A549 (cell line): ENCODE data around the gene AIG1. TPM values are rescaled to one million over a fixed set of nuclear protein-coding genes. Genes with fewer than 3 reads are reported as not detected.

Experiments used
- ATAC-seq, 2 experiments: fragments of 200-7000 bp in 1 of 2; fragments of >200 bp in 1 of 2; cut with Nextera tagmentation in 1 of 2; cut with Tn5 transposase in 1 of 2; 3 replicates each; pipeline versions ENCODE4 v1.8.0 to v1.9.1; 2018 to 2020; ENCODE audit warnings: mild to moderate bottlenecking in 1 of 2, moderate library complexity in 1 of 2
- CTCF ChIA-PET: fragments of 300-600 bp; sonication (Branson Sonifier 250); formaldehyde crosslinking; extraction: SDS; loops from one replicate; lab custom pipeline; 2021; ENCODE audit warnings: antibody characterized with exemption, inconsistent platforms; lab: Yijun Ruan, JAX
- POLR2A ChIA-PET: fragments of 350-600 bp; formaldehyde crosslinking; extraction: SDS; loops from one replicate; lab custom pipeline; 2021; ENCODE audit warnings: antibody characterized with exemption, inconsistent platforms; lab: Yijun Ruan, JAX
- DNase-seq, 2 experiments: peaks; one replicate each; pipeline versions ENCODE4 v3.0.0 to v3.0.0-alpha.2; 2011 to 2016; ENCODE audit warnings: low read depth in 1 of 2, low spot score in 1 of 2
- FAIRE-seq: peaks from 2 replicates; lab custom pipeline; 2011; peaks lifted over from hg19 to GRCh38; lab: Jason Lieb, UNC
- H3K27ac ChIP-seq, 2 experiments: fragments of >200 bp; sonication (Bioruptor Twin); formaldehyde crosslinking; 3 replicates each; pipeline ENCODE4 v1.5.1; 2016 to 2017
- H3K4me1 ChIP-seq: fragments of >200 bp; sonication (Bioruptor Twin); formaldehyde crosslinking; 3 replicates; pipeline ENCODE4 v1.6.1; 2016
- H3K4me2 ChIP-seq: fragments of >200 bp; sonication (Bioruptor Twin); formaldehyde crosslinking; 3 replicates; pipeline ENCODE4 v1.6.1; 2016
- H3K4me3 ChIP-seq: fragments of >200 bp; sonication (Bioruptor Twin); formaldehyde crosslinking; 3 replicates; pipeline ENCODE4 v1.5.1; 2016
- H3K9me3 ChIP-seq: fragments of >200 bp; sonication (Bioruptor Twin); formaldehyde crosslinking; 3 replicates; pipeline ENCODE4 v1.6.1; 2016
- BCL3 ChIP-seq: fragments of >200 bp; sonication (Bioruptor Twin); formaldehyde crosslinking; IDR thresholded peaks from 3 replicates; pipeline ENCODE4 v1.6.1; 2016
- EHMT2 ChIP-seq: fragments of 200-600 bp; sonication (generic); IDR thresholded peaks from 2 replicates; pipeline ENCODE4 v1.6.1; 2016; ENCODE audit warnings: antibody characterized with exemption, low read depth, mild to moderate bottlenecking, moderate library complexity
- ELK1 ChIP-seq: fragments of 150-350 bp; IDR thresholded peaks from 2 replicates; pipeline ENCODE4 v1.6.1; 2014; ENCODE audit warnings: low read depth, mild to moderate bottlenecking, low read length
- EP300 ChIP-seq, 2 experiments: fragments of >200 bp; sonication (Bioruptor Twin); formaldehyde crosslinking; IDR thresholded peaks; 2 replicates in 1 of 2; 3 replicates in 1 of 2; pipeline ENCODE4 v1.6.1; 2016 to 2017
- FOSB ChIP-seq: fragments of 250-450 bp; sonication (Bioruptor Pico); IDR thresholded peaks from 2 replicates; pipeline ENCODE4 v1.5.0; 2020; ENCODE audit warnings: mild to moderate bottlenecking, moderate library complexity
- FOXS1 ChIP-seq: fragments of 250-450 bp; sonication (Bioruptor Pico); IDR thresholded peaks from 2 replicates; pipeline ENCODE4 v1.5.0; 2020; ENCODE audit warnings: mild to moderate bottlenecking, moderate library complexity
- GATA3 ChIP-seq: IDR thresholded peaks from 2 replicates; pipeline ENCODE4 v1.6.1; 2012; ENCODE audit warnings: borderline replicate concordance
- HES2 ChIP-seq: fragments of >200 bp; sonication (Bioruptor Twin); formaldehyde crosslinking; IDR thresholded peaks from 2 replicates; pipeline ENCODE4 v1.6.1; 2016
- HMGXB4 ChIP-seq: fragments of 250-450 bp; sonication (Bioruptor Pico); IDR thresholded peaks from 2 replicates; pipeline ENCODE4 v1.5.0; 2021; ENCODE audit warnings: mild to moderate bottlenecking, moderate library complexity, borderline replicate concordance
- HOXA7 ChIP-seq: fragments of 250-450 bp; sonication (Bioruptor Pico); IDR thresholded peaks from 2 replicates; pipeline ENCODE4 v1.5.0; 2020; ENCODE audit warnings: mild to moderate bottlenecking, moderate library complexity
- JUN ChIP-seq, 2 experiments: fragments of >200 bp; sonication (Bioruptor Twin); formaldehyde crosslinking; IDR thresholded peaks; 2 replicates in 1 of 2; 3 replicates in 1 of 2; pipeline ENCODE4 v1.6.1; 2016 to 2017
- KDM1A ChIP-seq: fragments of 200-600 bp; sonication (generic); IDR thresholded peaks from 2 replicates; pipeline ENCODE4 v1.6.1; 2016; ENCODE audit warnings: low read depth, mild to moderate bottlenecking
- MAFK ChIP-seq: fragments of 450-650 bp; IDR thresholded peaks from 2 replicates; pipeline ENCODE4 v1.6.1; 2014; ENCODE audit not compliant: partially characterized antibody
- MAZ ChIP-seq: fragments of 150-350 bp; IDR thresholded peaks from 2 replicates; pipeline ENCODE4 v1.6.1; 2014; ENCODE audit warnings: antibody characterized with exemption, low read depth, low read length, borderline replicate concordance
- PBX3 ChIP-seq: IDR thresholded peaks from 2 replicates; pipeline ENCODE4 v1.6.1; 2012
- PHF8 ChIP-seq: fragments of 200-600 bp; sonication (generic); IDR thresholded peaks from 2 replicates; pipeline ENCODE4 v1.6.1; 2016; ENCODE audit warnings: low read depth, mild to moderate bottlenecking, antibody characterized with exemption, moderate library complexity, borderline replicate concordance
- POLR2AphosphoS2 ChIP-seq: conservative IDR thresholded peaks from 2 replicates; pipeline ENCODE4 v1.6.1; 2012; ENCODE audit warnings: low read length, improper control_type of control experiment, inconsistent platforms
- SMC3 ChIP-seq: fragments of >200 bp; sonication (Bioruptor Twin); formaldehyde crosslinking; IDR thresholded peaks from 3 replicates; pipeline ENCODE4 v1.6.1; 2018; ENCODE audit warnings: inconsistent platforms
- SREBF2 ChIP-seq: fragments of 450-650 bp; IDR thresholded peaks from 2 replicates; pipeline ENCODE4 v1.6.1; 2014; ENCODE audit warnings: mild to moderate bottlenecking, moderate library complexity
- ZC3H11A ChIP-seq: fragments of 450-650 bp; IDR thresholded peaks from 2 replicates; pipeline ENCODE4 v1.6.1; 2014; ENCODE audit warnings: antibody characterized with exemption, mild to moderate bottlenecking
- ZFP36 ChIP-seq: fragments of 450-650 bp; IDR thresholded peaks from 2 replicates; pipeline ENCODE4 v1.6.1; 2014; ENCODE audit warnings: borderline replicate concordance; ENCODE audit not compliant: partially characterized antibody
- WGBS: methylation state at CpG from one replicate; pipeline ENCODE4 v1.1.6; 2017; ENCODE audit errors: missing lambda C conversion rate; 5-methylcytosine and 5-hydroxymethylcytosine counted together
- polyA plus RNA-seq, 4 experiments: library from polyadenylated mRNA; depleted of rRNA in 3 of 4; stranded (reverse); fragments of >200 nt; fragmentation: RNase III in 1 of 4; extraction: RNeasy Plus Mini Kit Qiagen cat#74134 plus additional on column Dnase treatment in 1 of 4; gene quantifications; 2 replicates in 3 of 4; 3 replicates in 1 of 4; pipeline ENCODE4 v1.2.3, GENCODE V29; 2011 to 2017

The AIG1 gene
- polyA plus RNA-seq, 2 of the 4 experiments (the other 2 are of a cell fraction), result 29.5 to 38.3 TPM

GRCh38 chr6:143074101-143074500, 13.4 kb downstream of the AIG1 start:
- H3K27ac ChIP-seq, result no peak overlapping the region
- no peaks in the 10 kb centered on the region for H3K4me1 ChIP-seq
- no peak for FAIRE-seq
- no peak for TF ChIP-seq EHMT2
- no peak for TF ChIP-seq HES2
- no peak for TF ChIP-seq HOXA7
- no peak for TF ChIP-seq BCL3
- TF ChIP-seq PHF8, result no peak
- no peak for TF ChIP-seq ELK1
- no peak for TF ChIP-seq FOSB (CRISPR knock-in tag)
- no peak for TF ChIP-seq MAZ
- no peak for TF ChIP-seq JUN (IDR thresholded peaks at IDR 0.05)
- TF ChIP-seq ZFP36, result no peak
- H3K9me3 ChIP-seq, result 0 out of 3 replicates have a peak, but pooled peaks cover 3% of the 10 kb centered on the region
- 72% methylated on average over 3 of the region's 3 CpGs for WGBS
- ATAC-seq, result no peak
- DNase-seq, result no peak
- no peak overlapping the region for H3K4me3 ChIP-seq
- POLR2A ChIA-PET, result no interaction called here
- CTCF ChIA-PET, result no interaction called here
- H3K4me2 ChIP-seq, result no peak overlapping the region

- Histone ChIP-seq H3K9me3 (0 out of 3 replicates have a peak, but pooled peaks cover 3% of the 10 kb centered on the region), H3K4me3 (no peak overlapping the region), H3K4me1 (no peaks in the 10 kb centered on the region), H3K27ac (no peak overlapping the region), H3K4me2 (no peak overlapping the region)
- POLR2A ChIA-PET, result no interaction called here
- WGBS, result 79% methylated on average over 3 of the region's 3 CpGs
- CTCF ChIA-PET, result no interaction called here
- FAIRE-seq (no peak), ATAC-seq (no peak), DNase-seq (no peak)
- TF ChIP-seq EP300 (IDR thresholded peaks at IDR 0.05) (no peak), FOXS1 (CRISPR knock-in tag) (no peak), POLR2AphosphoS2 (no peak), GATA3 (no peak), SMC3 (no peak), PBX3 (no peak), HES2 (no peak), ZFP36 (no peak), HMGXB4 (CRISPR knock-in tag) (no peak), SREBF2 (no peak), KDM1A (no peak), MAFK (no peak), ZC3H11A (no peak)
These were observed 14.1 kb downstream of the AIG1 start for GRCh38 chr6:143074670-143075318.
